PC-3 (cell line): ENCODE data around the gene UHMK1.
"Not testable (repeated sequence)": the region's sequence is repeated elsewhere in the genome, so short reads cannot be mapped to it uniquely, and the experiment has no call there.

Experiments
- EZH2 ChIP-seq: fragments of 300-600 bp; sonication (generic); IDR thresholded peaks from one replicate; pipeline ENCODE4 v1.6.1; 2017; ENCODE audit warnings: antibody characterized with exemption, mild to moderate bottlenecking, low read length; ENCODE audit not compliant: unreplicated experiment
- TF ChIP-seq, protein P1 (sequence below): fragments of 300-600 bp; sonication (generic); conservative IDR thresholded peaks from 2 replicates; pipeline ENCODE4 v1.5.1; 2017; ENCODE audit warnings: antibody characterized with exemption, low read depth, mild to moderate bottlenecking, low read length

DNA sequence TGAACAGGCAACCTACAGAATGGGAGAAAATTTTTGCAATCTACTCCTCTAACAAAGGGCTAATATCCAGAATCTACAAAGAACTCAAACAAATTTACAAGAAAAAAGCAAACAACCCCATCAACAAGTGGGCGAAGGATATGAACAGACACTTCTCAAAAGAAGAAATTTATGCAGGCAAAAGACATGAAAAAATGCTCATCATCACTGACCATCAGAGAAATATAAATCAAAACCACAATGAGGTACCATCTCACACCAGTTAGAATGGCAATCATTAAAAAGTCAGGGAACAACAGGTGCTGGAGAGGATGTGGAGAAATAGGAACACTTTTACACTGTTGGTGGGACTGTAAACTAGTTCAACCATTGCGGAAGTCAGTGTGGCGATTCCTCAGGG lies 43.3 kb upstream of the UHMK1 start:
- TF ChIP-seq EZH2, result not testable (repeated sequence)
- TF ChIP-seq, protein P1, sequence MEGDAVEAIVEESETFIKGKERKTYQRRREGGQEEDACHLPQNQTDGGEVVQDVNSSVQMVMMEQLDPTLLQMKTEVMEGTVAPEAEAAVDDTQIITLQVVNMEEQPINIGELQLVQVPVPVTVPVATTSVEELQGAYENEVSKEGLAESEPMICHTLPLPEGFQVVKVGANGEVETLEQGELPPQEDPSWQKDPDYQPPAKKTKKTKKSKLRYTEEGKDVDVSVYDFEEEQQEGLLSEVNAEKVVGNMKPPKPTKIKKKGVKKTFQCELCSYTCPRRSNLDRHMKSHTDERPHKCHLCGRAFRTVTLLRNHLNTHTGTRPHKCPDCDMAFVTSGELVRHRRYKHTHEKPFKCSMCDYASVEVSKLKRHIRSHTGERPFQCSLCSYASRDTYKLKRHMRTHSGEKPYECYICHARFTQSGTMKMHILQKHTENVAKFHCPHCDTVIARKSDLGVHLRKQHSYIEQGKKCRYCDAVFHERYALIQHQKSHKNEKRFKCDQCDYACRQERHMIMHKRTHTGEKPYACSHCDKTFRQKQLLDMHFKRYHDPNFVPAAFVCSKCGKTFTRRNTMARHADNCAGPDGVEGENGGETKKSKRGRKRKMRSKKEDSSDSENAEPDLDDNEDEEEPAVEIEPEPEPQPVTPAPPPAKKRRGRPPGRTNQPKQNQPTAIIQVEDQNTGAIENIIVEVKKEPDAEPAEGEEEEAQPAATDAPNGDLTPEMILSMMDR, result not testable (repeated sequence)
